T follicular helper cell (primary cell): ENCODE measurements around the gene GLIS1.

Experiments
- DNase-seq: peaks from one replicate; pipeline ENCODE4 v3.0.0-alpha.2; 2020; ENCODE audit warnings: low read depth

The GLIS1 gene

GRCh38 chr1:53735681-53736080 is 3.3 kb downstream of the GLIS1 start:
- DNase-seq = no peak

DNA sequence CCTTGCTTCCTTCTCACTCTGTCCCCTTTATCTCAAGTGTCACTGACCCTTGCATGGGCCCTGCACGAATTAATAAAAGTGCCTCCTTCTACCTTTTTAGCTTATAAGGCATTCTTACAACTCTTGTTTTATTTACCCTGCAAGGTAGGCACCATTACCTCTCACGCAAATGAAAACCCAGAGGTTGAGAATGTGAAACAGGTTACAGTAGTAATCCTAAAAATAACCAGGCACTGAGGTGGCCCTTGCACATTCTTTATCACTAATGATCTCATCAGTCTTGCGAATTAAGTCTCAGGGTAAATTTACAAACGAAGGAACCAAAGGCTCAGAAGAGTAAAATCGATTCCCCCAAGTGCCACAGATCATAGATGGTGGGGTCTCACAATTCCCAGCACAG is 3.7 kb downstream of the GLIS1 start:
- DNase-seq = no peak

DNA sequence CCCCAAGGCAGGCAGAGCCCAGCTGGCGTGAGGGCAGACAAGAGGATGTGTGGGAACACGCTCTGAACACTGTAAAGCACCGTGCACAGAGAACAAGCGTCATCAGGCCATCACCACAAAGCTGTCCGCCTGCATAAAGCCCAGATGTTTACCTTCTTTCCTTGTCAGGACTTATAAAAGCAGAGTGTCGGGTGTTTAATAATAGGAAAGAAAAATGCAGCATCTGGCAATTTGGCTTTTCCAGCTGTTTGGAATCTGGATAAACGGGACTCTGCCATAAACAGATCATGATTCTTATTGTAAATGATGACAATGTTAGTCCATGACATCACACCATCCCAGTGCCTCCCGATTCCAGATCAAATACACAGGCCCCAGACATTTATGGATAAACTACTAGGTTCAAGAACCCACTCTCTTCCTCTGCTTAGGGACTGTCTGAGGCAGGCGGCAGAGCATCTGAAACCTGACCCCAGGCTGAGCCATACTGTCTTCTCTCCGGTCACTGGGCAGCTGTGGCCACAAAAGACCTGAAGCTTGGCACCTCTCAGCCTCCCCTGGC is 4.2 kb downstream of the GLIS1 start:
- no peak for DNase-seq

GRCh38 chr1:53733975-53734649 is 4.9 kb downstream of the GLIS1 start:
- no peak for DNase-seq

DNA sequence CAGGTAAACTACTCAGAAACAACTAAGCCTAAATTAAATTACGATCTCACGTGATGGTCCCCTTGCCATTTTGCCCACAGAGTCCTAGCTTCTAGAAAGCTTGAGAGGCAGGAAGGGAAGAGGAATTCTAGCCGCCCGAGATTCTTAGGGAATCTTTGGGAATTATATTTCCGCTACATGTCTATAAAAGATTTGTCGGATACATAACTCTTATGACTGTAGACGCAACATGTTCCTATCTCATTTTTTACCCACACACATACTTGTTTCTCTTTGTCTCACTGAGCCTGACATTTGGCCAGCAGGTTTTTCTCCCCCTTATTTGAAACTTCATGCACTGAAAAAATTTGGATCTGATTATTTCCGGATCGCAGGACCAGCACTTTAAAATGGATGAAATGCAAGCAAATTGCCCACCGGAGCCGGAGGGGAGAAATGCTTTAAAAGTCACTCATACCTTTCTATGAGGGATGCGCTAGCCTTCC is 5.5 kb downstream of the GLIS1 start:
- no peak for DNase-seq

- no peak for DNase-seq
Measured at GRCh38 chr1:53732912-53733317, 6.0 kb downstream of the GLIS1 start.

DNA sequence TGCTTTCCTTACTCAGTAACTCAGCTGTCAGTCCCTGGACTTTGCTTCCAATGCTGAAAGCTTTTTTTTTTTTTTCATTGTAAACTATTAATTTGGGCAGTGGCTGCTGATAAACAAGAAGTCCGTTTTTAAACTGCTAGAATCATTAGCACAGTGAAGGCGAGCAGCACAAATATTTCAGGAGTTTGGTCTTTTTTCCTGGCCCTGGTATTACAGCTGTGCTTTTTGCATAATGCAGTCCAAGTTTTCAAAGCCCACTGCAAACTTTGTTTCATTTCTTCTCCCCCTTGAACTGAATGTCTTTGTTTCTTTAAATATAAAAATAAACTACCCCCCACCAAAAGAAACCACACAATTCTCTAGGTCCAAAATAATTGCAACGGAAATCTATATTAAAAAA is 6.6 kb downstream of the GLIS1 start:
- no peak for DNase-seq

DNA sequence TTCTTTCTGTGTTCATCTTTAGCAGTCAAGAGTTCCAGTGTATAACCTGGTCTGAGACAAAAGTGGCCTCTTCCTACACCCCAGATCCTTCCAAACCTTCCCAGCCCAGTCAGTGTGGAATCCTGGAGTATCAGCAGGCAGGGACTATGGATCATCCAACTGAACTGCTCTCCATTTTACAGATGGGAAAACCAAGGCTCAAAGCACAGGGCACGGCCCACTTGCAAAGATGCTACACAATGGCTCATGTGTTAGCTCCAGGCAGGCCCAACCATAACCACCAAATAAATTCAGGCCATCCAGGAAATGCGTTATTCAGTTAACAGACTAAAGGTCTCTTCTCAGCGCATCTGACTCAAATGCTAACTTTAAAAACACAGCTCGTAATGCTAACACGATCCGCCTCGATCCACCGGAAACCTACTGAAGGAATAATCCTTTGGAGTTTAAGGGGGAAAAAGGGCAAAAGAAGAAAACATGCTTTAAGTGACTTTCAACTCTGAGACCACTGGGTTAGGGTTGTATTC is 7.1 kb downstream of the GLIS1 start:
- DNase-seq = no peak

DNA sequence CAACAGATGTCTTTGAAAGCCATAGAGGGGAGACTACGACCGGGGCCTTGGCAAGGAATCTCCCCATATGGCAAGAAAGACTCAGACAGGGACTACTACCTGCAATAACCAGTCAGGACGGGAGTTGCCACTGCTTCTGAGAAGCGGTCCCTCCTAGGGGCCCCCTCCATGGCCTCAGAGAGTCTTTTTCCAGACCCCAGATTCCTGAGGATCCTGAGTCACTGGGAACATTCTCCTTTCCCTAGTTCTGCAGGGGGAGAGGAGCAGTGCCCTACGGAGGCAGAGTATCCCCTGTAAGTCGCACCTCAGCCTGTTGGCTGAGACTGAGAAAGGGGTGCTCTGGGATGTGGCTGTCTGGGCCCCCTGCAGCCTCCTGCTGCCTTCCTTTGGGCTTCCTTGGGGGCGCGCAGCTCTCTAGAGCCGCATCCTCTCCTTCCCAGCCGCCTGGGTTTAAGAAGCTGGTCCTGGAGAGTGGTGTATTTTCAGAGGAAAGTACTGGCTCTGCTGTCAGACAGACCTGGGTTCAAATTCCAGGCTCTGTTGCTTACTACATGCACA is 7.8 kb downstream of the GLIS1 start:
- no peak for DNase-seq

DNA sequence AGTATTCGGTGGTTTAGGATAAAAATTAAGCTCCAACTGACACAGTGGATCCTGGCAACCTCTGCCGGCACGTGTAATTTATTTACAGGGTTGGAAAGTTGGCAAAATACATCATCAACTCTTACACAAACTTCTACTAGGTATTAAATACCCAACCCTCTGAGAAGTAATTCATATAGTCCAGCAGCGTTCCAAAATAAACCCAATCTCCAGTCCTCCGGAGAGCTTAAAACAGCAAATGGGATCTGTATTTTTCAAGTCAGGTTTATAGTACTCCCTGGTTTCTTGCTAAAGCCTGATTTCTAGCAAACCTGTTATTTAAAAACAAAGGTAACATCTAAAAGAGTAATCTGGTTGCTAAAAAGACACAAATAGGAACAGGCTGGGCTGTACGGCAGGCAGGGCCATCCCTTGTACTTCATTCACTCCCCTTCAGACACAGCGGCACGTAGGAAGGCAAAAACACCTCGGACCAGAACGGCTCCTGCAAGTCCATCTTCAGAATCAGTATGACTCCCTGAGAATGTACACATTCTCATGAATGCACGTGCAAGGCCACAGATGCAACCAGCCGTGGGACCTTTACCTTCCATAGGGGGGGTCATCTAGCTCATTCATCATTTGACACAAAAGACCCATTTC is 8.6 kb downstream of the GLIS1 start:
- DNase-seq = no peak

DNA sequence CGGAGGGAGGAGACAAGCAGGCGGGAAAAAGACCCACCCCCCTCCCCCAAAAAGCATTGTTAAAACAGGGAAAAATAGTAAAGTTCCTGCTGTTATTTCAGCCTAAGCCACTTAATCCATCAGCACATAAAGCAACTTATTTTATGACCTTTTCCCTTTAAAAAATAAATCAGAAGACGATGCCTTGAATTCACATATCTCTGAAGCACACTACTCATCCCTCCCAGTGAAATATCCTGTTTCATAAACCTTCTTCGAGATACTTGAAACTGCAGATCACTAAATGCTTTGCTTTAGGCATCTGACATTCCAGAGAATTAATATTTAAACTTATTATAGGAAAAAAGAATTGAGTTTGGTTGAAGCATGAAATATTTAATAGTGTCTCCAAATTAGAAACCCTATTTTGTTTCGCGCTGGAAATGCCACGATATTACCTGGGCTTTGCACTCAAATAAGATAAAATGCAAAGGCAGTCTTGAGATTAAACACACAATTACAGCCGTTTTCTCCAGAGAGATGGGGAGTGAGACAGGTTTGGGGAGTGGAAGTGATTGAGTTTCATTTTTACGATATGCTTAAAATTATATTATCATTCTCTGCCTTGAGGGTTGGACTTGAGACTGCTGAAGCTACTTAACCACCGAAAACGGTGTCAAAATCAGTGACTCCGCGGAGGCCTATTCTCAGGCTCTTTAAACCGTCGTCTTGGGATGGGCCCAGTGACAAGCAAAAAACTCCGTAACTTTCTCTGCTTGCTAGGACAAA is 9.3 kb downstream of the GLIS1 start:
- no peak for DNase-seq

DNA sequence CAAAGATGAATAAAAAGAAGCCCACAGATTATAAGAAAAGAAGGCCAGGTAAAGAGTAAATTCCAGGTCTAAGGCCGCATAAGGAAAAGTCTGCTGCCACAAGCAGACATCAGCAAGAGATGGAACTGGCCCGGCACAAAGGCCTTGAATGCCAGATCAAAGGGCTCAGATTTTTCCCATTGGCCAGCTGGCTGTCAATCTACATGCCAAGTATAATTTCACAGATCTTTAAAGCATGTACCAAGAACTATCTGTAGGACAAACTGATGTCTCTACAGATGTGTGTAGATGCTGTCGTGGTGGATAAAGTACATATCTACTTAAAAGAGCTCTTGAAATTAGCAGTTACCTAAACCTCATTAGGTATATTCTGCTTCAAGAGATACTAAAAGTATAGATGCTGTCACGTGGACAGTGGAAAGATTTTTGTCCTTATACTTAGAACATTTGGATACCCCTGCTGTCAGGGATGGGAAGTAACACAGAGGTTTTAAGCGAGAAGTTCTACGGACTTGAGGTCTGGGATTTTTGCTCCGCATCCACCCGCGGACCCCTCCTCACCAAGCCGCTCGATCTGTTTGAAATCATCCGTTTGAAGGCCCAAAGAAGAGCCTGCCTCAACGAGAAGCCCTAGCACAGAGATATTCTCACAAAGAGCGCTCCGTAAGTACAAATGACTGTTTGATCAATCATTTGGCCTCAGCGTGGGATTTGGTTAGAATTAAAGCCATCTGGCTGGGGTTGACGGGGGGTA is 10.1 kb downstream of the GLIS1 start:
- no peak for DNase-seq

DNA sequence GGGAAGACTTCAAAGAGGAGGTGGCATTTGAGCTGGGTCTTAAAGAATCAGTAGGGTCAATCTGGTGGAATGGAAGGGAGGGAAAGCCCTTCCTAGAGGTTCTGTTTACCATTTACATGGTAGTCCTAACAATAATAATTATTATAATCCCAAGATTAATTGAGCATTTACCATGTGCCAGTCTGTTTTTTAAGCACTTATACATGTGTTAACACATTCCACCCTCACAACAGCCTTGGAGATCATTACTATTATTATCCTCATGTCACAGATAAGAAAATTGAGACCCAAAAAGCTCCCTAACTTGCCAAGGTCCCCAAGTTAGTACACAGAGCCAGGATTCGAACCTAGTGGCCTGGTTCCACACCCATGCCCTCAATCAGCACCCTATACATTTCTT is 10.8 kb downstream of the GLIS1 start:
- DNase-seq = no peak

- DNase-seq = no peak
Measured at GRCh38 chr1:53727461-53728092, 11.4 kb downstream of the GLIS1 start.

- DNase-seq = no peak
Measured at GRCh38 chr1:53726009-53726600, 12.9 kb downstream of the GLIS1 start.

DNA sequence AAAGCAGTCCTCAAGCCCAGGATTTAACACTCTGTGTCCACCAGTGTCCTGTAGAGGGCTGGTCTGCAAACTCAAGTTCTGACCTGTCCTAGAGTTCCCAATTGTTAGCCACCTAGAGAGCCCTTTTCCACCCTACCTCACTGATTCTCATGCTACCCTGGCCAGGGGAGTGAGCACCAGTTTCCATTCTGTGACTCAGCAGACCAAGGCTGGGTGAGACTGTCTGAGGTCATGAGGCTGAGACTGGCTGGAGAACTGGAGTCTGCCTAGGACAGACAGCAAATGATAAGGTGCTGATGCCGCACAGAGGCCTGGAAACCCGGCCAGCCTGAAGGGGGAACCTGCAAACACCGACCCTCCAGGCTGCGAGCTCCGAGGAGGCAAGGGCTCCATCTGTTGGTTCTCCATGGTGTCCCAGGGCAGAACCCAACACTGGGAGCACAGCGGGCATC is 13.7 kb downstream of the GLIS1 start:
- no peak for DNase-seq

DNA sequence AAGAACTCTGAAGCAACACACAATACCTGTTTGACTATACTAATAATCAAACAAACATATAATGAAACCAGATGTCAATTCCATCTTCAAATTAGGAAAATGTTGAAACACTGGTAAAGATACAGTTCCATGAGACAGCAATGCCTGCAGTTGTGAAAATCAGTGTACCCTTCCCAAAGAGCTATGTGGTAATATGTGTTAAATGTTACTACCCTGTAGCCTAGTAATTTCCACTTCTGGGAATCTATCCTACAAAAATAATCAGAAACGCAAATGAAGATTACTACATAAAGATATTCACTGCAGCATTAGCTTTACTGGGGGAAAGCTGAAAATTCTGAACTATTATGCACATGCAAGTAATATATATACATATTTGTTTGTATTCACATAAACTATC is 16.9 kb downstream of the GLIS1 start:
- no peak for DNase-seq

DNA sequence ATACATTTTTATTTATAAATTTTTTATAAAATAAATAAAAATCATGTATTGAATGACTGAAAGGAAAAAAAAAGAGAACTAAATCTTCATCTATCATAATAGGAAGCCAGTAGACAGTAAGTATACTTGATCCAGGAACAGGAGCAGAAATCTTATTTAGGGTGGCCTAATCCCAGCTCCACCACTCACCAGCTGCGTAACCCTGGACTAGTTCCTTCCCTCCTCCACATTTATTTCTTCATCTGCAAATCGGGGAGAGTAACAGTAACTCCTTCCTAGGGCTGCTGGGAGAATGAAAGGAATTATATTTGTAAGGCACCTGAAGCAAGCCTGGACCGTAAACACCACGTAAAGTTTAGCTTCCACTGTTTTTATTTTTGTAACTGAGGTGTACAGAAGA is 17.9 kb downstream of the GLIS1 start:
- no peak for DNase-seq

DNA sequence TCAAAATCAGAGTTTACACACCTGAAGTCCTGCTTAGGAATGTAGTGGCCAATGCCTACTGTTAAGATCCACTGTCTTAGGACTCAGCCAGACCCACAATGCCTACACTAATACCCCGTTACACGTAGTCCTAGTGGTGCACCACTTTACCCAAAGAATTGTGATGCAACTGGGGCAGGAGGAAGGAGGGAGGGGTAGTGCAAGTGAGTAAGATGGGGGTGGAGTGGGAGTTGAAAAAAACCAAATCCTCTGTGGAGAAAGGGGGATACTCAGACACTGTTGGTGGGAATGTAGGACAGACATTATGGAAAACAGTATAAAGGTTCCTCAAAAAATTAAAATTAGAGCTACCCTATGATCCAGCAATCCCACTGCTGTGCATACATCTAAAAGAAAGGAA is 19.5 kb downstream of the GLIS1 start:
- DNase-seq = no peak

DNA sequence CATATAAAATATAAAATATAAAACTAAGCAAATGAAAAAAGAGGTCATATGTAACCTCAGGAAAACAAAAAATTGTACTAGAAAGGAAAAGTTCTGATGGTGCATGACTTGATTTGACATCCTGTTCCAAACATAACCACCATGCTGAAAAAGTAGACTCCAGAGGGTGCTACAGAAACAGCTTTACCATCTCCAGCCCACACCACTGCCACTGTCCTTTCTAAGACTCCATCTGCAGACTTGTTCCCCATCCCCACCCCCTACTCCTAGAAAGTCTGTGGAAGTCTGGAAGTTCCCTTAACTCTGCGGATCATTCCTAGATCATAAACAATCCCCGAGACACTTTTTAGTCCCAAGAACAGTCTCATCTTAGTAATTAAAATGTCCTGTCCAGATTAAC is 20.5 kb downstream of the GLIS1 start:
- no peak for DNase-seq
